GM10248 (cell line): ENCODE measurements around the gene MEG3.

Experiments
- CTCF ChIA-PET: fragments of 300-600 bp; sonication (Branson Sonifier 250); formaldehyde crosslinking; extraction: SDS; loops from one replicate; lab custom pipeline; 2021; ENCODE audit warnings: antibody characterized with exemption; lab: Yijun Ruan, JAX
- POLR2A ChIA-PET: fragments of 350-650 bp; sonication (Branson Sonifier 250); formaldehyde crosslinking; extraction: SDS; loops from one replicate; lab custom pipeline; 2020; ENCODE audit warnings: antibody characterized with exemption; lab: Yijun Ruan, JAX
- DNase-seq: peaks from one replicate; pipeline ENCODE4 v3.0.0; 2012; ENCODE audit errors: extremely low spot score
- TF ChIP-seq, protein P1 (sequence below): IDR thresholded peaks from 2 replicates; pipeline ENCODE4 v1.5.1; 2012; ENCODE audit warnings: mild to moderate bottlenecking, low read depth; ENCODE audit errors: extremely low read depth, missing control alignments, control extremely low read depth

The MEG3 gene

DNA sequence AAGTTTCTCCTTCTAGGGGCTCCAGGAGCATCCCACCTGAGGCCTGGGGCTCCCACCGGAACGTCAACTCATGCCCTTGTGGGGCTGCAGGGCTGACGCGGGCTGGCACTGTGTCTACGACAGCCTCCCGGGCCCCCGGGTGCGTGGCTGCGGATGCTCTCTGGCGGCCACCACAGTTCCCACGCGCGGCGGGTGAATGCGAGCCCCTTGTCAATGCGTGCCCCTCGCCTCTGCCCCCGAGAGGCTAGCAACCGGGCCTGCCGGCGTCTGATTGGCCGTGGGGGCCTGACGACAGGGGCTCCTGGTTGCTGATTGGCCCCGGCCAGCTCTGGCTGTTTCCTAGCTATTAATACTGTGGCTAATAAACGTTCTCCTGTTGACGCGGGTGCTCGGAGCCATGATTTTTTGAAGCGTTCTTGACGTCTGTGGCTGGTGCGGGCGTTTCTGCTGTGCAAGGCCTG, 1.8 kb upstream of the MEG3 start:
- ChIA-PET POLR2A (no interaction called here), CTCF (interaction anchor here (0.6 kb wide), 1 partner anchor 11 kb away, joined by 3 read pairs; no protein-coding TSS in a partner anchor)
- DNase-seq: no peak
- TF ChIP-seq, protein P1, sequence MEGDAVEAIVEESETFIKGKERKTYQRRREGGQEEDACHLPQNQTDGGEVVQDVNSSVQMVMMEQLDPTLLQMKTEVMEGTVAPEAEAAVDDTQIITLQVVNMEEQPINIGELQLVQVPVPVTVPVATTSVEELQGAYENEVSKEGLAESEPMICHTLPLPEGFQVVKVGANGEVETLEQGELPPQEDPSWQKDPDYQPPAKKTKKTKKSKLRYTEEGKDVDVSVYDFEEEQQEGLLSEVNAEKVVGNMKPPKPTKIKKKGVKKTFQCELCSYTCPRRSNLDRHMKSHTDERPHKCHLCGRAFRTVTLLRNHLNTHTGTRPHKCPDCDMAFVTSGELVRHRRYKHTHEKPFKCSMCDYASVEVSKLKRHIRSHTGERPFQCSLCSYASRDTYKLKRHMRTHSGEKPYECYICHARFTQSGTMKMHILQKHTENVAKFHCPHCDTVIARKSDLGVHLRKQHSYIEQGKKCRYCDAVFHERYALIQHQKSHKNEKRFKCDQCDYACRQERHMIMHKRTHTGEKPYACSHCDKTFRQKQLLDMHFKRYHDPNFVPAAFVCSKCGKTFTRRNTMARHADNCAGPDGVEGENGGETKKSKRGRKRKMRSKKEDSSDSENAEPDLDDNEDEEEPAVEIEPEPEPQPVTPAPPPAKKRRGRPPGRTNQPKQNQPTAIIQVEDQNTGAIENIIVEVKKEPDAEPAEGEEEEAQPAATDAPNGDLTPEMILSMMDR: no peak

DNA sequence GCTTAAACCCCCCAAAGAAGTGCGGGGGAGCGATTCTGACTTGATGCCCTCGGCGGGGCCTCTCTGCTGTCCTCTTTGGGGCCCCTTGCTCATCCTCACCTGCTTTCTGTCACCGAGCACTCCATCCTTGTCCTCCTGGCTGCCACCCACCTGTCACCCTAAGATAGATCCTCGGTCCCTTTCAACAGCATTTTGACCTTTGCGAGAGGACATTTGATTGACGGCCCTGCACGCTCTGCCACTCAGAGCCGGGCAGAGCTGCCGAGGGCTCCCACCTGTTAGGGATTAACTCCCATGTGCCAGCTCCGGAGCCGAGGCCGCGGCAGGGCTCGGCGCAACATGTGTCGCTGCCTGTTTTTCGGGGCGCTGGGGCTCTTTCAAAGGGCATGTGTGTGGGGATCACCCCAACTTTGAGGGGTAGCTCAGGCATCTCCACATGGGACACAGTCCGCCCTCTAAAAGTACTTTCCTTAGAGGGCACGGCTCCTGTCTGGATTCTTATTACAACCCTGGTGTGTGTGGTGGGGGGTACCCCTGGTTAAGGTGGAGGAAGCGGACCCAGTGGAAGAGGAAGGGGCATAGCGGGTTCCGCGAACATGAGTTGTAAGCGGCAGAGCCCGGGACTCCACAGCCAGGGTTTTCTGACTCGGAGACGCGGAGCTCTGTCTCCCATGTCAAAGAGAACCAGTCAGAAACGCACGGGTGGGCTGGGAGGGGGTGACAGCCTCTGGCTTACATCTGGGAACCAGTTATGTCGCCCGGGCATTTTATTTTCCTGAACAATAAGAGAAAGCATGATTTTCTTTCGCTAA, 811 bp upstream of the MEG3 start:
- POLR2A ChIA-PET: no interaction called here
- DNase-seq: no peak
- CTCF ChIA-PET: interaction anchor here (0.6 kb wide), 1 partner anchor 10 kb away, joined by 3 read pairs; no protein-coding TSS in a partner anchor
- TF ChIP-seq, protein P1: no peak

DNA sequence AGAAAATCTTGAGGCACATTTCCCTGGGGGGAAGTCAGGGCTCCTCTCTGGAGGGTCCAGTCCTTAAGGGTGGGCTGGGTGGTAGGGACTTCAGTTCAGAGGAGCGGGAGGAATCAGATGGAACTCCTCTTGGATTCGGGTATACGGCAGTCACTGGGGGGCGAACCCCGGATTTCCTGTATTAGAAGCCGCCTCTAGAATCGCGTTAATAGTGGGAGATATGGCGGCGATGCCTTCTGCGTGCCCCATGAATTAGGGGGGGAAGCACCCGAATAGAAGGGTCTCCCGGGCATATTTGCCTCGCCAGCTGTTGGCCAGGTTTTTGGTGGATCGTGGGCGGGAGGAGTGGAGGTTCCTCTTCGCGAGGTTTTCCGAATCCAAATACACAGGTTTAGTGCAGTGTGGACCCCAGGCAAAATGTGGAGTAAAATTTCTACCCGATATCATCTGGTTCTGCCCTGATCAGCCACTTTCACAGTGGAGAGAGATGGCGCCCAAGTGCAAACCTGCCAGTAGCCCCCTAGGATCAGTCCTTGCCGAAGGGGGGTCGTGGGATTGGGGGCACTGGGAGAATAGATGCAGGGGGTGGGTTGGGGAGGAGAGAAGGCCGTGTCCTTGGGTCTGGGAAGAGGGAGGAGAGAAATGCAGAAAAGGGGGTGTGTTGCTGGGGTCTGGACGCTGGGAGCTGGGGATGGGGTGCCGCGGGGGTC, 628 bp downstream of the MEG3 start:
- CTCF ChIA-PET: no interaction called here
- TF ChIP-seq, protein P1: no peak
- no peak for DNase-seq
- POLR2A ChIA-PET: no interaction called here

DNA sequence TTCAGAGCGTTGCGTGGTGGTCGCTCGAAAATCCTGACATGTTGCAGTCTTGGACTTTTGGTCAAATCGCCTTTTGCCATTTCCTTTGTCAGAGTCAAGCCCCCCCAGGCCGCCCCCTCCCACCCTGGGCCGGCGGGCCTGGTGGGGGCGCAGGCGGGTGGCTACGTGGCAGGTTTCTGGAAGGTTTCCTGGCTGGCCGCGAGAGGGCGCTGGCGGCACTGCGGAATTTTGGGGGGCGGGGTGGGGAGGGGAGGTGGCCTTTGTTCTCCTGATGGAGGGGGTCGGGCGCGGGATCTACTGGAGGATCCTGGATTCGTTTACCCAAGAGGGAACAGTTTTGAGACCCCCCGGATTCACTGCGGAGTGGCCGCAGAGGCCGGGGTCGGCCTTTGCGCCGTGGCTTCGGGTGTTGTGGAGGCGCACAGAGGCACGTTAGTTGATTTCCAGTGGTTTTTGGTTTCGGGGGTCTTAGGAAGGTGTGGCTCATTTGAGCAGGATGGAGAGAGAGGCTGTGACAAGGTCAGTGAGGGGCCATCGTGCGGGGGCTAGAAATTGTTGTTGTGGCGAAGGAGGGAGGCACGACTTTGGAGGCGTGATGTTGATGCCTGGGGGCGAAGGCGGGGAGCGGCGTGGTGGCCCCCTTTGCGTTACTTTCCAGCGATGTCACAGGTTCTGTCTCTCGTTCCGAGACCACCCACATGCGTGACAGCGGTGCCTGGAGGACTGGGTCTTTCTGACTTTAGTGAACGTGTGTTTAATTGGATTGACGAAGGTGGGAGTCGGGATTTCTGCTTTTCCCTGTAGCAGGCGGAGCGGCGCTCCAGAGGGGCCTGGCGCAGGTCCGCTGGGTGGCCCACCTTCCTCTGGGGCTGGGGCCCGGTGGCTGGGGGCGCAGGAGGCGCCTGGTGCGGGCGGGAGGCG, 1.4 kb downstream of the MEG3 start:
- no peak for DNase-seq
- CTCF ChIA-PET: no interaction called here
- TF ChIP-seq, protein P1: no peak
- POLR2A ChIA-PET: no interaction called here

DNA sequence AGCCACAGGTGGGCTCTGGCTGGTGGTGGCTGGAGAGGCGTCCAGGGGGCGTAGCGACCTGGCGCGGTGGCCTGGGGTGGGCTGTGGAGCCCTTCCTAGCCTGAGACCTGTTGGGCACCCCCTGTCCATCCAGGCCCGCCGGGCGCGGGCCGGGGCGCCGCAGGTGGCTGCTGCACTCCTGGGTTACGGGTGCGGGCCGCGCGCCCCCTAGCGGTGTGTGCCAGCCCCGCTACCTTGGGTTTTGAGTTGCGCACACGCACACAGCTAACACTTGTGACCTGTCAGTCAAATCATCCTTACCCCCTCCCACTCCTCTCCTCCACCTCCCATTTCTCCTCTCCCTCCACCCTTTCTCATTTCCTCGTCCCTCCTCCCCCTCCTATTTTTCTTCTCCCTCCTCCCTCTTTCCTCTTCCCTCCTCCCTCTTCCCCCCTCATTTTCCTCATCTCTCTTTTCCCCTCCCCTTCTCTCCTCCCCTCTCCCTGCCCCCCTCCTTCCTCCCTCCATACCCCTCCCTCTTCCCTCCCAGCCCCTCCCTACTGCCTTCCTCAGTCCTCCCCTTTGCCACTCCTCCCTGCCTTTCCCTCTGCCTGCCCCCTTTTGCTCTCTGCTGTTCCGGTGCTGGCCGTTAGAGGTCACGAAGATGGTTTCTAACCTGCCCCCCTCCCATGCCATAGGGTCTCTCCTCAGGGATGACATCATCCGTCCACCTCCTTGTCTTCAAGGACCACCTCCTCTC, 2.3 kb downstream of the MEG3 start:
- DNase-seq: no peak
- TF ChIP-seq, protein P1: no peak
- ChIA-PET CTCF (no interaction called here), POLR2A (no interaction called here)
